ENCODE results near the gene LYRM4. TPM values are rescaled to one million over a fixed set of nuclear protein-coding genes. Genes with fewer than 3 reads are reported as not detected.

LYRM4 gene
- polyA plus RNA-seq, 1 donor (not counting 4 experiments of a cell fraction or from before 2014, with no cell fraction given), result 41.1 TPM

- DNase-seq (ENCODE audit: low read depth, low spot score) (no peak), FAIRE-seq (no peak)
- Histone ChIP-seq H3K4me2 (ENCODE audit: control insufficient read depth, extremely low read depth, insufficient read depth, low read depth, low read length) (no peak overlapping the region), H3K9ac (ENCODE audit: control insufficient read depth, extremely low read depth, insufficient read depth, low read length) (no peak overlapping the region), H3K9me3 (ENCODE audit: control insufficient read depth, low read depth, low read length) (no peaks in the 10 kb centered on the region), H3K36me3 (ENCODE audit: control insufficient read depth in 2 of 2, extremely low read depth in 1 of 2, insufficient read depth in 2 of 2, low read length in 2 of 2) (no peaks in the 10 kb centered on the region), H3K9me1 (ENCODE audit: control insufficient read depth, extremely low read depth, insufficient read depth, low read length) (no peaks in the 10 kb centered on the region), H3K27ac (ENCODE audit: control insufficient read depth, insufficient read depth, low read length) (no peak overlapping the region), H3K4me3 (ENCODE audit: control insufficient read depth in 2 of 3, extremely low read depth in 1 of 3, insufficient read depth in 2 of 3, low read depth in 1 of 3, low read length in 3 of 3) (no peak overlapping the region), H3K4me1 (ENCODE audit: control insufficient read depth, extremely low read depth, insufficient read depth, low read length) (peaks cover 7% of the 10 kb centered on the region), H4K20me1 (ENCODE audit: control insufficient read depth, extremely low read depth, insufficient read depth, low read length) (peaks cover 11% of the 10 kb centered on the region), H3K79me2 (ENCODE audit: control insufficient read depth, insufficient read depth, low read length) (peaks cover 4% of the 10 kb centered on the region), H3K27me3 (ENCODE audit: control insufficient read depth, extremely low read depth, insufficient read depth, low read length) (no peaks in the 10 kb centered on the region), H2AFZ (ENCODE audit: control insufficient read depth, low read length) (no peak overlapping the region)
- TF ChIP-seq CTCF (optimal IDR thresholded peaks at IDR 0.05 in 1 of 3, IDR thresholded peaks at IDR 0.05 in 1 of 3, conservative IDR thresholded peaks at IDR 0.05 in 1 of 3; ENCODE audit: extremely low read depth in 1 of 3, insufficient read depth in 2 of 3, low read length in 3 of 3) (no peak), EZH2 (IDR thresholded peaks at IDR 0.05; ENCODE audit: low read length) (no peak)
- dilution Hi-C loops (cut with MboI; ENCODE audit: extremely low pct_ligation_motif_present, low sequenced_read_pairs), result no loop called here
Observed at GRCh38 chr6:5285081-5285480, 24.3 kb upstream of the LYRM4 start.

- Histone ChIP-seq H3K9me1 (ENCODE audit: control insufficient read depth, extremely low read depth, insufficient read depth, low read length) (no peaks in the 10 kb centered on the region), H3K36me3 (ENCODE audit: control insufficient read depth in 2 of 2, extremely low read depth in 1 of 2, insufficient read depth in 2 of 2, low read length in 2 of 2) (peaks cover 0 to 1% of the 10 kb centered on the region in 2 experiments), H3K9me3 (ENCODE audit: control insufficient read depth, low read depth, low read length) (no peaks in the 10 kb centered on the region), H3K27ac (ENCODE audit: control insufficient read depth, insufficient read depth, low read length) (no peak overlapping the region), H3K4me2 (ENCODE audit: control insufficient read depth, extremely low read depth, insufficient read depth, low read depth, low read length) (no peak overlapping the region), H3K27me3 (ENCODE audit: control insufficient read depth, extremely low read depth, insufficient read depth, low read length) (no peaks in the 10 kb centered on the region), H3K4me1 (ENCODE audit: control insufficient read depth, extremely low read depth, insufficient read depth, low read length) (peaks cover 3% of the 10 kb centered on the region), H3K79me2 (ENCODE audit: control insufficient read depth, insufficient read depth, low read length) (peaks cover 7% of the 10 kb centered on the region), H3K4me3 (ENCODE audit: control insufficient read depth in 2 of 3, extremely low read depth in 1 of 3, insufficient read depth in 2 of 3, low read depth in 1 of 3, low read length in 3 of 3) (no peak overlapping the region), H2AFZ (ENCODE audit: control insufficient read depth, low read length) (no peak overlapping the region), H4K20me1 (ENCODE audit: control insufficient read depth, extremely low read depth, insufficient read depth, low read length) (peaks cover 5% of the 10 kb centered on the region), H3K9ac (ENCODE audit: control insufficient read depth, extremely low read depth, insufficient read depth, low read length) (no peak overlapping the region)
- FAIRE-seq (no peak), DNase-seq (ENCODE audit: low read depth, low spot score) (no peak)
- TF ChIP-seq CTCF (optimal IDR thresholded peaks at IDR 0.05 in 1 of 3, IDR thresholded peaks at IDR 0.05 in 1 of 3, conservative IDR thresholded peaks at IDR 0.05 in 1 of 3; ENCODE audit: extremely low read depth in 1 of 3, insufficient read depth in 2 of 3, low read length in 3 of 3) (no peak), EZH2 (IDR thresholded peaks at IDR 0.05; ENCODE audit: low read length) (no peak)
- dilution Hi-C loops (cut with MboI; ENCODE audit: extremely low pct_ligation_motif_present, low sequenced_read_pairs), result no loop called here
Observed at GRCh38 chr6:5282191-5282623, 21.5 kb upstream of the LYRM4 start.
